ENCODE data around the gene R3HDM2. TPM values are rescaled to one million over a fixed set of nuclear protein-coding genes. Genes with fewer than 3 reads are reported as not detected.

The R3HDM2 gene
- total and polyA plus RNA-seq, 2 of the 13 experiments (the other 11 are each of a cell fraction or from before 2014, with no cell fraction given) = 11.1 to 23.5 TPM

DNA sequence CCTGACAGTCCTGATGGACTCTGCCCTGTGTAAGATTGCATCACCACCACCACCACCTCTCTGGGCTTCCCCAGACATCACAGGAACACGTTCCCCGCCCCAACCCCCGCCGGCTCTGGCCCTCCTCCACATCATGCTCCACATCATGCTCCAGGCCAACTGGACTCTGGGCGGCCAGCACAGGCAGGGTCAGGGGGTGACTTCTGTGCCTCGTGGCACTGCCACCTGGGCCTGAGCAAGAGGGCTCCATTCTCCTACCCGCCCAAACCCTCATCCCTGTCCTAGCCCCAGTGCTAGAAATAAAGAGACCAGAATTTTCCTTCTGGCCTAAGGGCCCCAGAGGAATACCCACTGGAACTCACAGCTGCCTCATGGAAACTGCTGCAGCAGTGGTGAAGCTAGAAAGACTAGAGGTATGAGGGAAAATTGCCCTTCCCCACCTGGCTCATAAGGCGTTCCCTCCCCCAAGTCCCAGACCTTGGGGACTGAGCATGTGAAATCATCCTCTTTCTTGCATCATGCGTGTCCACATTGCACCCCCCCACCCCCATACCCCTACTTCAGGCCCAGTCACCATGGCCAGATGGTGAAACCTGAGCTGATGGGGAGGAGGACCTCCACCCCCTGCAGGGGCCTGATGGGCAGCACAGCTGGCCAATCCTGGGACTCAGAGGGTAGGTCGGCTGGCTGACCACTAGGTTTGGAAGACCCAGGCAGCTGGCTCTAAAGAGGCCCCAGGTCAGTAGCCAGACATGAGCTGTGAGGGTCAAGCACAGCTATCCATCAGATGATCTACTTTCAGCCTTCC, 23.9 kb upstream of the R3HDM2 start, which contains the start of gene INHBE (continued):
- TF ChIP-seq ZBED4 (CRISPR knock-in tag; IDR thresholded peaks at IDR 0.05; ENCODE audit: borderline replicate concordance) (peak; percentile 84; the same call in 1 of the 2 replicates), ZNF430 (CRISPR knock-in tag; IDR thresholded peaks at IDR 0.05) (peak; percentile 91), PHF20 (CRISPR knock-in tag; IDR thresholded peaks at IDR 0.05) (no peak; the same call in 1 of the 2 replicates), KDM4B (CRISPR knock-in tag; IDR thresholded peaks at IDR 0.05) (peak; percentile 79; the same call in 1 of the 2 replicates), SYNCRIP (IDR thresholded peaks at IDR 0.05; ENCODE audit: insufficient read depth, low read depth, low read length) (no peak), ZNF468 (CRISPR knock-in tag; IDR thresholded peaks at IDR 0.05) (no peak), SMAD3 (CRISPR knock-in tag; IDR thresholded peaks at IDR 0.05) (peak; percentile 78), ZNF562 (CRISPR knock-in tag; IDR thresholded peaks at IDR 0.05; ENCODE audit: borderline replicate concordance) (no peak), ZNF350 (CRISPR knock-in tag; IDR thresholded peaks at IDR 0.05; ENCODE audit: borderline replicate concordance, low read depth) (peak; percentile 87), ZNF501 (CRISPR knock-in tag; IDR thresholded peaks at IDR 0.05) (peak; percentile 43; the same call in 1 of the 2 replicates), DMAP1 (CRISPR knock-in tag; IDR thresholded peaks at IDR 0.05) (peak; percentile 98), SAP130 (CRISPR knock-in tag; IDR thresholded peaks at IDR 0.05; ENCODE audit: low read depth) (peak; percentile 97)
- TF ChIP-seq, protein P1, sequence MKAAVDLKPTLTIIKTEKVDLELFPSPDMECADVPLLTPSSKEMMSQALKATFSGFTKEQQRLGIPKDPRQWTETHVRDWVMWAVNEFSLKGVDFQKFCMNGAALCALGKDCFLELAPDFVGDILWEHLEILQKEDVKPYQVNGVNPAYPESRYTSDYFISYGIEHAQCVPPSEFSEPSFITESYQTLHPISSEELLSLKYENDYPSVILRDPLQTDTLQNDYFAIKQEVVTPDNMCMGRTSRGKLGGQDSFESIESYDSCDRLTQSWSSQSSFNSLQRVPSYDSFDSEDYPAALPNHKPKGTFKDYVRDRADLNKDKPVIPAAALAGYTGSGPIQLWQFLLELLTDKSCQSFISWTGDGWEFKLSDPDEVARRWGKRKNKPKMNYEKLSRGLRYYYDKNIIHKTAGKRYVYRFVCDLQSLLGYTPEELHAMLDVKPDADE (CRISPR knock-in tag; IDR thresholded peaks at IDR 0.05) = no peak
- TF ChIP-seq, protein P2, sequence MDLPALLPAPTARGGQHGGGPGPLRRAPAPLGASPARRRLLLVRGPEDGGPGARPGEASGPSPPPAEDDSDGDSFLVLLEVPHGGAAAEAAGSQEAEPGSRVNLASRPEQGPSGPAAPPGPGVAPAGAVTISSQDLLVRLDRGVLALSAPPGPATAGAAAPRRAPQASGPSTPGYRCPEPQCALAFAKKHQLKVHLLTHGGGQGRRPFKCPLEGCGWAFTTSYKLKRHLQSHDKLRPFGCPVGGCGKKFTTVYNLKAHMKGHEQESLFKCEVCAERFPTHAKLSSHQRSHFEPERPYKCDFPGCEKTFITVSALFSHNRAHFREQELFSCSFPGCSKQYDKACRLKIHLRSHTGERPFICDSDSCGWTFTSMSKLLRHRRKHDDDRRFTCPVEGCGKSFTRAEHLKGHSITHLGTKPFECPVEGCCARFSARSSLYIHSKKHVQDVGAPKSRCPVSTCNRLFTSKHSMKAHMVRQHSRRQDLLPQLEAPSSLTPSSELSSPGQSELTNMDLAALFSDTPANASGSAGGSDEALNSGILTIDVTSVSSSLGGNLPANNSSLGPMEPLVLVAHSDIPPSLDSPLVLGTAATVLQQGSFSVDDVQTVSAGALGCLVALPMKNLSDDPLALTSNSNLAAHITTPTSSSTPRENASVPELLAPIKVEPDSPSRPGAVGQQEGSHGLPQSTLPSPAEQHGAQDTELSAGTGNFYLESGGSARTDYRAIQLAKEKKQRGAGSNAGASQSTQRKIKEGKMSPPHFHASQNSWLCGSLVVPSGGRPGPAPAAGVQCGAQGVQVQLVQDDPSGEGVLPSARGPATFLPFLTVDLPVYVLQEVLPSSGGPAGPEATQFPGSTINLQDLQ (CRISPR knock-in tag; IDR thresholded peaks at IDR 0.05) = no peak
- TF ChIP-seq, protein P3, sequence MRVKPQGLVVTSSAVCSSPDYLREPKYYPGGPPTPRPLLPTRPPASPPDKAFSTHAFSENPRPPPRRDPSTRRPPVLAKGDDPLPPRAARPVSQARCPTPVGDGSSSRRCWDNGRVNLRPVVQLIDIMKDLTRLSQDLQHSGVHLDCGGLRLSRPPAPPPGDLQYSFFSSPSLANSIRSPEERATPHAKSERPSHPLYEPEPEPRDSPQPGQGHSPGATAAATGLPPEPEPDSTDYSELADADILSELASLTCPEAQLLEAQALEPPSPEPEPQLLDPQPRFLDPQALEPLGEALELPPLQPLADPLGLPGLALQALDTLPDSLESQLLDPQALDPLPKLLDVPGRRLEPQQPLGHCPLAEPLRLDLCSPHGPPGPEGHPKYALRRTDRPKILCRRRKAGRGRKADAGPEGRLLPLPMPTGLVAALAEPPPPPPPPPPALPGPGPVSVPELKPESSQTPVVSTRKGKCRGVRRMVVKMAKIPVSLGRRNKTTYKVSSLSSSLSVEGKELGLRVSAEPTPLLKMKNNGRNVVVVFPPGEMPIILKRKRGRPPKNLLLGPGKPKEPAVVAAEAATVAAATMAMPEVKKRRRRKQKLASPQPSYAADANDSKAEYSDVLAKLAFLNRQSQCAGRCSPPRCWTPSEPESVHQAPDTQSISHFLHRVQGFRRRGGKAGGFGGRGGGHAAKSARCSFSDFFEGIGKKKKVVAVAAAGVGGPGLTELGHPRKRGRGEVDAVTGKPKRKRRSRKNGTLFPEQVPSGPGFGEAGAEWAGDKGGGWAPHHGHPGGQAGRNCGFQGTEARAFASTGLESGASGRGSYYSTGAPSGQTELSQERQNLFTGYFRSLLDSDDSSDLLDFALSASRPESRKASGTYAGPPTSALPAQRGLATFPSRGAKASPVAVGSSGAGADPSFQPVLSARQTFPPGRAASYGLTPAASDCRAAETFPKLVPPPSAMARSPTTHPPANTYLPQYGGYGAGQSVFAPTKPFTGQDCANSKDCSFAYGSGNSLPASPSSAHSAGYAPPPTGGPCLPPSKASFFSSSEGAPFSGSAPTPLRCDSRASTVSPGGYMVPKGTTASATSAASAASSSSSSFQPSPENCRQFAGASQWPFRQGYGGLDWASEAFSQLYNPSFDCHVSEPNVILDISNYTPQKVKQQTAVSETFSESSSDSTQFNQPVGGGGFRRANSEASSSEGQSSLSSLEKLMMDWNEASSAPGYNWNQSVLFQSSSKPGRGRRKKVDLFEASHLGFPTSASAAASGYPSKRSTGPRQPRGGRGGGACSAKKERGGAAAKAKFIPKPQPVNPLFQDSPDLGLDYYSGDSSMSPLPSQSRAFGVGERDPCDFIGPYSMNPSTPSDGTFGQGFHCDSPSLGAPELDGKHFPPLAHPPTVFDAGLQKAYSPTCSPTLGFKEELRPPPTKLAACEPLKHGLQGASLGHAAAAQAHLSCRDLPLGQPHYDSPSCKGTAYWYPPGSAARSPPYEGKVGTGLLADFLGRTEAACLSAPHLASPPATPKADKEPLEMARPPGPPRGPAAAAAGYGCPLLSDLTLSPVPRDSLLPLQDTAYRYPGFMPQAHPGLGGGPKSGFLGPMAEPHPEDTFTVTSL (CRISPR knock-in tag; IDR thresholded peaks at IDR 0.05; ENCODE audit: borderline replicate concordance) = peak; percentile 58; the same call in 1 of the 2 replicates
